ENCODE results near the gene TIMMDC1. TPM values are rescaled to one million over a fixed set of nuclear protein-coding genes. Genes with fewer than 3 reads are reported as not detected.
"Not testable (repeated sequence)": the region's sequence is repeated elsewhere in the genome, so short reads cannot be mapped to it uniquely, and the experiment has no call there.

Gene TIMMDC1
- total RNA-seq, 1 donor from 2014 or later, result 68.1 TPM

DNA sequence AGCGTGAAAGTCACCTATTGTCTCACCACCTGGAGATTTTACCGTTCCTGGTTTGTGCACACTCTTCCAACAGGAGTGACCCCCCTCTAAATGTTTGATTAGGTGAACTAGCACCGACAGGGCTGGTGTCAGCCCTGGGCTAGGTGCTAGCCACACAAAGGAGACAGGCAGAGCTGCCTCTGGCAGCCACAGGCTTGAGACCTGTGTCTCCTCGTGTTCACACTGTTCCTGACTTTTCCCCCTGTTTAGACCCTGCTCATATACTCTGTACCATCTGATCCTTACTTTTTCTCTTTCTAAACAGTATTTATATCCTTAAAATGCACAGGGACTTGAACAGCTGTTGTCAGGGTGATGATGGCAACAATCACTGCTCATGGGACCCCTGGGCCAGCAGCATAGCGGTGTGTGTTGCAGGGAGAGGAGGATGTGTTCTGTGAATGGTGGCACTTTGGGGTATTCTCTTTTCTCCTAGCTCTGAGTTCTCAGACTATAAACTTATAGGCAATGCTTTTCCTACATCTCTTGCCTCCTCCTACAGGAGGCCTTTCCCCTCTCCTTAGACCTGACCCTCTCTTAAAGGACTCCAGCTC, 55.6 kb downstream of the TIMMDC1 start:
- intact Hi-C loops (cut with micrococcal nuclease), result no loop called here

DNA sequence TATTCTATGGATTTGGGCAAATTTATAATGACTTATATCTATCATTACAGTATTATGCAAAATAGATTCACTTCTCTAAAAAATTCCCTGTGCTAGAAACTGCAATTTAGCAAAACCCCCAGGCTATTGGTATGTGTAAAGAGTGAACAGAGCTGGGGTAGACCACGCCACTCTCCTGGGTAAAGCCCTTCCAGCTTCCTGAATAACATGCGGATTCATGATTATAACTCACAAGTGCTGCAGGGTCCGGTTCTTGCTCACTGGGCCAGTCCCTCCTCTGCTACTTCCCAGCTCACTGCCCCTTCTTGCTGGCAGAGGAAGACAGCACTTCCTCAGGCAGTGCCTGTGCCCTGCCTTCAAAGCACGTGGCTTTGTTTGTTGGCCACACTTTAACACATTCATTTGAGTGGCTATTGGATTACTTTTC, 57.0 kb downstream of the TIMMDC1 start:
- intact Hi-C loops (cut with micrococcal nuclease), result loop anchor here (5.0 kb wide), 2 partner anchors 263 to 673 kb away; partner anchors contain the start of gene ARHGAP31

DNA sequence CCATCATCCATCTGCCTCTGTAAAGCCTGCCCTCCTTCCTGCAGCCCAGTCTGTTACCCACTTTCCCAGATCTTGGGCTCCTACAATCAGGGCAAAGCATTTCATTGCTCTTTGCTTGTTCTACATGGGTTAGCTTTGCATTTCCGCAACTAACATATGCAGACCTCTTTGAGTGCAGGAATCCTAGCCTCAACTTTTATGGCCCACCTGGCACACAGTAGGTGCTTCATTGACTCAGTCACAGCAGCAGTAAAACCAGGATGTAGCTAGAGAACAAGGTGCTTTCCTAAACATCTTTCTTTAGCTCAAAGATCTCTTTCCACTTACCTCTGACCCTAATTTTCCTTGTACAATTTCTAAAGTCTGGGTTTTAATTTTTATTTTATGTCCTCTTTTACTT, 57.6 kb downstream of the TIMMDC1 start:
- intact Hi-C loops (cut with micrococcal nuclease), result loop anchor here (5.0 kb wide), 2 partner anchors 264 to 674 kb away; partner anchors contain the start of gene ARHGAP31

DNA sequence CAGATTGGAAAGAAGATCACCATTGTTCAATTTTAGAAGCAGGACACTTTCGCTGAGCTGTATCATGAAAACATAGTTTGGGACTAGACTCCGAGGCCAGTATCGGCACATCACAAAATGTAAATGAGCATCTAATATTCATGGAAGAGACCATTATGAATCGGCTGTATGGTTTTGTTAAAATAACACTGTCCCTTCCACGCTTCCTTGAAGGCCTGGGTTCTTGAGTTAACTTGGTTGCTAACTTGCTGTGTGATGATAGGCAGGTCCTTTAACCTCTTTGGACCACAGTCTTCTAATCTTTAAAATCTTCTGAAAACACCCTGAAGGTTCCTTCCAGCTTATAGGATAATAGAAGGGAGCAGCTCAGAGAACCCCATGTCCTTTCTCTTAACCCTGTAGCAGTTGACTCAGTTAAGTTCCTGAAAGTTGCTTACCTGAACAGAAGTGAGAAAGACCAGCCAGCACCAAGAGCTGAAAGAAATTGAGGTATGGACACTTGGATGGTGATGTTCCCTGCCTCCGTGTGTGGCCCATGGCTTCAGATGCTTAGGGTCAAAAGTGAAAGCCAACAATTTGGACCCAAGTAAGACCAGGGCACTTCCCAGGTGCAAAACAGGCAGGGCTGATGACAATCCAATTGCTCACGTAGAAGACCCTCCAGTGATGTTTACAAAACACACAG, 59.0 kb downstream of the TIMMDC1 start:
- intact Hi-C loops (cut with micrococcal nuclease), result loop anchor here (5.0 kb wide), 2 partner anchors 265 to 675 kb away; partner anchors contain the start of gene ARHGAP31

DNA sequence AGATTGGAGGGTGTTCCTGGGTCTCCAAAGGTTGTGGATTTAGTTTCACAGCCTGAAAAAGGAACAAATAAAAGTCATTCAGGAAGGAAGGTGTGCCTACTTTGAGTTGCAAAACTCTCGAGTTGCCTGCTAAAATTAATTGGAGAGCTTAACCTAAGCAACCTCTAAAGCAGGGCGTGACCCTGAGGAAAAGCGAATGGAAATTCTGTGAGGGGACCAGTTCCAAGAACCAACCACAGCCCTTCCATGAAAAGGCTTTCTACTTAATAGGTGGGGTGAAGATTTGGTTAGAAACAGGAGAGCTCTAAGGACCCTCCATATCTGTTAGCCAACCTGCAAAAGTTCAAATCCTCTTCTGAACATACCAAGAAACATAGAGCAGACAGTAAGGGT, 59.5 kb downstream of the TIMMDC1 start:
- intact Hi-C loops (cut with micrococcal nuclease), result loop anchor here (2.0 to 5.0 kb wide), 4 partner anchors 49 to 676 kb away; partner anchors contain the start of gene ARHGAP31

DNA sequence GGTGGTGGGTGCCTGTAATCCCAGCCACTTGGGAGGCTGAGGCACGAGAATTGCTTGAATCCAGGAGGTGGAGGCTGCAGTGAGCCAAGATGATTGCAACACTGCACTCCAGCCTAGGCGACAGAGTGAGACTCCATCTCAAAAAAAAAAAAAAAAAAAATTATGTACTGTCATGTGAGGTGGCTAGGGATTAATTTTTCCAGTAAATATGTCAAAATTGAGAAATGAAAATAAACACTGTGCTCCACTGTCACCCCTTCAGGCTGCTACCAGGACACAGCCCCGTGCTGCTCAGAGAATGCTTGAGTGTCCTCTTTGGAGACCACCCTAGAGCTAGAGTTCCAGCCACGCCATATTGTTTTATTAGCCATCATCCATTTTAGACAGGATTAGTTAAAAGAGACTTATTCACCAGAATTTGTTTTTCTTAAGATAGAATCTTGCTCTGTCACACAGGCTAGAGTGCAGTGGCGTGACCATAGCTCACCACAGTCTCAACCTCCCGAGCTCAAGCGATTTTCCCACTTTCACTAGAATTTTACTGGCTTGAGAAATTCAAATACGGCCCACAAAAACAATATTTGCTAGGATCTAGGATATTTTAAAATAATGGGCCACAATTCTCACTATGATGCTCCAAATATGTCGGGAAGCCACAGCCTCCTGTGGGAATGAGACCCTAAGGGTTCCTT, 60.4 kb downstream of the TIMMDC1 start:
- intact Hi-C loops (cut with micrococcal nuclease), result loop anchor here (1.0 to 5.0 kb wide), 7 partner anchors 50 to 676 kb away; partner anchors contain the start of genes ARHGAP31, TIMMDC1 and TMEM39A

DNA sequence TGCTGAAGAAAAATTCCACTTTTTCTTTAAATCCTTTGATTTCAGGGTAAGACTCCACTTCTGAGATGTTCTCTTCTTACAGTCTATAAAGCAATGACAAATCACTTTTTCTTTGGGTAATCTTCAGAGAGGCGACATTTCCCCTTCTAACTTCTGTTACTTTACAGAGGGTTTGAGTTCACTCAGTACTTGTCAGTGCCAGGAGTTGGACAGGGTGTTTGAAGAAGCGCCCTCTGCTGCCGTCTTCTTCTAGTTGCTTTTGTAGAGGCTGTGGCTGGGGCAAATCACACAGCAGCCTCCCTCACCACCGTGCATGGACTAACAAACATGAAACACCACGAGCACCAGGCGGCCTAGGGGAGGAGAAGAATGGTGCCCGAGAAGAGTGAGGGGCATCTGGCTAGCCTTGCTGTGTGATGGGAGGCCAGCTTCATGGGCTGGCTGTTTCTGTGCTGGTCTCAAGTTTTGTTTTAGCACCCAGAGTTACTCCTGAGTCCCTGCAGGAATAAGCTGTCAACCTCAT, 61.2 kb downstream of the TIMMDC1 start, which contains the start of gene CD80:
Gene CD80, minus strand, starts transcription at position 174 of the 523 bp plus-strand sequence. CDS start 1,886 bp downstream, outside the sequence.
- intact Hi-C loops (cut with micrococcal nuclease), result loop anchor here (1.0 to 5.0 kb wide), 7 partner anchors 51 to 677 kb away; partner anchors contain the start of genes ARHGAP31, TIMMDC1 and TMEM39A

DNA sequence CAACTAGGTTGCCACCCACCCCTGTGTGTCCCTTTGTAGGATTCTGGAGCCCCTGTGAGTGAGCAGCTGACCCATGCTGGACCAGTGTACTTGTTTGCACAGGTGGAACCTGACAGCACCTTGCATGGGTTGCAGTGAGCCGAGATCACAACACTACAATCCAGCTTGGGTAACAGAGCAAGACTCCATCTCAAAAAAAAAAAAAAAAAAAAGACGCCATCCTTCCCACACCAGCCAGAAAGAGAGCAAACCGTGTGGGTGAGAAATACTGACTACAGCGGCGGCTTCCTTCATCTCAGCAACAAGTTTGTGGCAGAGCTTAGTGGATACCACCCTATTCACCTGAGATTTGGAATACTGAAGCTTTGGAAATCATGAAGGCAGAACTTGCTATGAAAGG, 61.8 kb downstream of the TIMMDC1 start:
- intact Hi-C loops (cut with micrococcal nuclease), result no loop called here

DNA sequence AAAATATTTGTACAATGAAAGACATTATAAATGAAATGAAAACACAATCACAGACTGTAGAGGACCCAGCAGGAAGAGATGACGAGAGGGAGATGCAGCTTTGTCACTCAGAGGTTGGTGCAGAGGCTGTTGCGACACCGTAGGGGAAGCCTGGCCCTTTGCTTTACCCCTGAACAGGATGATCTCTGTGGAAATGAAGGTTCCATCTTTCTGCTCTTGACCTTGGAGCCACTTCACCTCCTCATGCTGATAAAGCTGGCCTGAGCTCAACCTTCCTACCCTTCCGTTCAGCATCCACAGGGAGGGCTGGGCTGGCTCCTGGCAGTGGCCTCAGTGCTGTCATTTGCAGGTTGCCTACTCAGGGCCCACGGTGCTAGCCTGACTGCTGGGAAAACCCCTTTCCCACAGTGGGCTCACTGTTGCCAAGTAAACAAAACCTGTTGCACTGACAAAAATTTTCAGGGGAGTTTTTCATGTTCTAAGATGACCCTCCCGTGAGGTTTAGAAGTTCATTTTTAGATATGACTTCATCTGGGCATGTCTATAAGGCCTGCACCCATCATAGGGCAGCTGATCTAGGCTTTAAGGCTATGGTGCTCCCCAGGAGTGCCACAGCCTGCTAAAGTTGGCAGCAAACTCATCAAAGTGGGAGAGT, 64.1 kb downstream of the TIMMDC1 start:
- intact Hi-C loops (cut with micrococcal nuclease), result no loop called here

DNA sequence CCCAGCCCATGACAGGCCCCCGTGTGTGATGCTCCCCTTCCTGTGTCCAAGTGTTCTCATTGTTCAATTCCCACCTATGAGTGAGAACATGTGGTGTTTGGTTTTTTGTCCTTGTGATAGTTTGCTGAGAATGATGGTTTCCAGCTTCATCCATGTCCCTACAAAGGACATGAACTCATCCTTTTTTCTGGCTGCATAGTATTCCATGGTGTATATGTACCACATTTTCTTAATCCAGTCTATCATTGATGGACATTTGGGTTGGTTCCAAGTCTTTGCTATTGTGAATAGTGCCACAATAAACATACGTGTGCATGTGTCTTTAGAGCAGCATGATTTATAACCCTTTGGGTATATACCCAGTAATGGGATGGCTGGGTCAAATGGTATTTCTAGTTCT, 65.0 kb downstream of the TIMMDC1 start:
- intact Hi-C loops (cut with micrococcal nuclease), result not testable (repeated sequence)

DNA sequence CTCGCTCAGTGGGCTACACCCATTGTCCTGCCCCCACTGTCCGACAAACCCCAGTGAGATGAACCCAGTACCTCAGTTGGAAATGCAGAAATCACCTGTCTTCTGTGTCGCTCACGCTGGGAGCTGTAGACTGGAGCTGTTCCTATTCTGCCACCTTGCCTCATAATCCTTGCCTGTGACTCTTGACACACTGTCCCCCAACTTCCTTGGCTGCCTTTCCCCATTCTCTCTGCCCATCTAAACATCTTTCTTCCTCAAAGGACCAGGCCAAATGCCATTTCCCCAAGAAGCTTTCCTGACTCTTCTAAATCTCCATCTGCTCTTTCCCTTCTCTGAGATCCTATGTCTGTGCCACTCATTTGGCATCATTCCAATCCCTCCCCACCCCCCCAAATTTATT, 70.8 kb downstream of the TIMMDC1 start:
- intact Hi-C loops (cut with micrococcal nuclease), result no loop called here

DNA sequence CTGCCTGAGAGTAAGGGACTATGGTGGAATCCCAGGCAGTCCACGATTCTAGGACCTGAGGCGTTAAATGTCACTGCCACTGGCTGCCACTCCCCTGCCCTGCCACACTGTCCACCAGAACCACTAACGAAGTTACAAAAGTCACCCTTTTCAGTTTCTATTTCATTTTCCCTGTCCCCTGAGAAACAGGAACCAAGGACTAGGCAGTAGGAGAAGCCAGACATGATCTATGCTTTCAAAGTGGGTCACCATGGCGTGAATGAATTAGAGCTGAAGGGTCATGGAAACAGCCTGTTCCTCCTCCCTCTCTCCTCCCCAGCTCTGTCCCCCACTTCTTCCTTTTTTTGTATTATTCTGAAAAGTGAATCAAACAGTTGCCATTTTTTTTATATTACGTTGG, 71.9 kb downstream of the TIMMDC1 start:
- intact Hi-C loops (cut with micrococcal nuclease), result no loop called here

DNA sequence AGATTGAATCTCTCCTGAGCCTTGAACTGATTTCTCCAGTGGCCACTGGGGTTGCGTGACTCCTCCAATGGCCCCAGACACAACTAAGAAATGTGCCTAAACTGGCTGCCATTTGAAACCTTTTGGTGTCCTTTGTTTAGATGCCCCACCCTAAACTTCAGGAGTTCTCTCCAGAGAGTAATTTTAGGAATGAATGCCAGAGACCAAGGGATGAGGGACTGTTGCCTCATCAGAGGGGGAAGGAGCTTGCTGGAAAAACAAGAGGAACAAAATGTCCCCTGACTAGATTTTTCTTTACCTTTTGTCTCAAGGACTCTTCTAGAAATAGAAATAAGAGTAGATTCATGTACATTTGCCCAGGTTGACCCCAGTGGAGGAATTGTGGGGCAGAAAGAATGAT, 72.9 kb downstream of the TIMMDC1 start:
- intact Hi-C loops (cut with micrococcal nuclease), result no loop called here

DNA sequence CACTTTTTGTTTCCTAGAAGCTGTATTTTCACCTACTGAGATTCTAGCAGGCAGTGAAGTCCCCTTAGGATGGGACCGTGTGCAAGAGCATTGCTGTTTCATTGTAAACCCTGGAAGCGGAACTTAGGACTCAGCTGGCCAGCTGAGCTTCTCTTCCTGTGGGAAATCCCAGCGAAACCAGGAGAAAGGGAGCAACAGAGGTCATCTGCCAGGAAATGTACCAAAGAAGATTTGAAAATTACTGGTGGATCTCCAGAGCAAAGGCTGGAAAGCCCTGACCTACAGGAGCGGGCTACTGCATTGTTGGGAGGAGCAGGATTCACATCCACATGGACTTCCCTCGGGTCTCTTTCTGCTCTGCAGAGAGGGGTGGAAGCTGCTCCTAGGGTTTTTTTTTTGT, 73.3 kb downstream of the TIMMDC1 start:
- intact Hi-C loops (cut with micrococcal nuclease), result no loop called here

Other genes with a start within 250 kb of the TIMMDC1 start
- gene ARHGAP31, start 204.2 kb upstream of the TIMMDC1 start, total RNA-seq, result 2.7 and 3.0 TPM in 2 replicates
- 43.7 and 48.3 TPM in 2 replicates for gene TMEM39A, start 34.9 kb upstream of the TIMMDC1 start, total RNA-seq
- 28.1 and 29.5 TPM in 2 replicates for gene POGLUT1, start 29.6 kb upstream of the TIMMDC1 start, total RNA-seq
- 9.6 and 11.1 TPM in 2 replicates for gene CD80, start 61.1 kb downstream of the TIMMDC1 start, total RNA-seq
- 2.8 TPM in 2 replicates for gene ADPRH, start 80.9 kb downstream of the TIMMDC1 start, total RNA-seq
- not detected in 2 replicates for gene PLA1A, start 99.3 kb downstream of the TIMMDC1 start, total RNA-seq
- gene POPDC2, start 162.0 kb downstream of the TIMMDC1 start, total RNA-seq, result 2.2 and 2.6 TPM in 2 replicates
- gene COX17, start 178.9 kb downstream of the TIMMDC1 start, total RNA-seq, result 47.2 and 50.3 TPM in 2 replicates
- not detected in 2 replicates for gene CFAP91, start 204.5 kb downstream of the TIMMDC1 start, total RNA-seq